Upper lobe of left lung (tissue), 6 donors: Measurements from ENCODE around the gene SLC2A11. TPM values are rescaled to one million over a fixed set of nuclear protein-coding genes. Genes with fewer than 3 reads are reported as not detected.

Experiments
- ATAC-seq, 2 donors: fragments of 200-7000 bp; cut with Tn5 transposase; one replicate each; pipeline ENCODE4 v1.9.1; 2022; ENCODE audit warnings: mild to moderate bottlenecking in 2 of 2, moderate library complexity in 2 of 2; ENCODE audit not compliant: low FRiP score in 2 of 2
- DNase-seq, 2 donors: peaks; one replicate each; pipeline ENCODE4 v3.0.0-alpha.2; 2019 to 2020
- H3K27ac ChIP-seq, 4 donors: fragments of 200-600 bp; sonication (generic); one replicate each; pipeline ENCODE4 v1.5.1; 2016 to 2019
- H3K27me3 ChIP-seq, 4 donors: fragments of 200-600 bp; sonication (generic); one replicate each; pipeline ENCODE4 v1.5.1; 2017 to 2019
- H3K36me3 ChIP-seq, 4 donors: fragments of 200-600 bp; sonication (generic); one replicate each; pipeline ENCODE4 v1.5.1; 2016 to 2019
- H3K4me1 ChIP-seq, 4 donors: fragments of 200-600 bp; sonication (generic); one replicate each; pipeline ENCODE4 v1.5.1; 2018 to 2019
- H3K4me3 ChIP-seq, 4 donors: fragments of 200-600 bp; sonication (generic); one replicate each; pipeline ENCODE4 v1.5.1; 2017 to 2019; ENCODE audit warnings: mild to moderate bottlenecking in 2 of 4, moderate library complexity in 1 of 4
- H3K9me3 ChIP-seq, 4 donors: fragments of 200-600 bp; sonication (generic); one replicate each; pipeline ENCODE4 v1.5.1; 2018 to 2019
- EP300 ChIP-seq, 4 donors: sonication (generic); formaldehyde crosslinking; IDR thresholded peaks; one replicate each; pipeline ENCODE4 v1.5.1; 2017; ENCODE audit warnings: antibody characterized with exemption in 4 of 4, control low read depth in 2 of 4
- POLR2A ChIP-seq, 4 donors: fragments of 450-650 bp; IDR thresholded peaks; one replicate each; pipeline ENCODE4 v1.5.1; 2016 to 2017; ENCODE audit warnings: antibody characterized with exemption in 4 of 4, mild to moderate bottlenecking in 2 of 4
- POLR2AphosphoS5 ChIP-seq, 2 donors: sonication (generic); formaldehyde crosslinking; IDR thresholded peaks; one replicate each; pipeline ENCODE4 v1.5.1; 2017; ENCODE audit warnings: antibody characterized with exemption in 2 of 2
- WGBS, 2 donors: methylation state at CpG; one replicate each; pipeline ENCODE4 v1.1.5; 2017 to 2018; 5-methylcytosine and 5-hydroxymethylcytosine counted together
- total RNA-seq, 6 donors: library from RNA; depleted of rRNA in 4 of 6; stranded (reverse); fragments of >200 nt in 4 of 6; gene quantifications; one replicate each; pipeline versions ENCODE4 v1.1.0 to v1.2.1, GENCODE V29; 2016 to 2021
- TF ChIP-seq, protein P1 (sequence below), 6 experiments: fragments of 450-650 bp in 4 of 6; fragments of 200-600 bp in 2 of 6; sonication (generic) in 2 of 6; IDR thresholded peaks; one replicate each; pipeline ENCODE4 v1.5.1; 2016 to 2019; ENCODE audit warnings: antibody characterized with exemption in 6 of 6
- donor health status: DM: no; HTN: no; CAD: no; lungs with moderate emphysema.
- donor health status: DM: no; HTN: yes; CAD: no; lungs with severe emphysema.

The SLC2A11 gene
- total RNA-seq, 6 donors from 2014 or later = 9.9 to 31.4 (median 16.5) TPM

DNA sequence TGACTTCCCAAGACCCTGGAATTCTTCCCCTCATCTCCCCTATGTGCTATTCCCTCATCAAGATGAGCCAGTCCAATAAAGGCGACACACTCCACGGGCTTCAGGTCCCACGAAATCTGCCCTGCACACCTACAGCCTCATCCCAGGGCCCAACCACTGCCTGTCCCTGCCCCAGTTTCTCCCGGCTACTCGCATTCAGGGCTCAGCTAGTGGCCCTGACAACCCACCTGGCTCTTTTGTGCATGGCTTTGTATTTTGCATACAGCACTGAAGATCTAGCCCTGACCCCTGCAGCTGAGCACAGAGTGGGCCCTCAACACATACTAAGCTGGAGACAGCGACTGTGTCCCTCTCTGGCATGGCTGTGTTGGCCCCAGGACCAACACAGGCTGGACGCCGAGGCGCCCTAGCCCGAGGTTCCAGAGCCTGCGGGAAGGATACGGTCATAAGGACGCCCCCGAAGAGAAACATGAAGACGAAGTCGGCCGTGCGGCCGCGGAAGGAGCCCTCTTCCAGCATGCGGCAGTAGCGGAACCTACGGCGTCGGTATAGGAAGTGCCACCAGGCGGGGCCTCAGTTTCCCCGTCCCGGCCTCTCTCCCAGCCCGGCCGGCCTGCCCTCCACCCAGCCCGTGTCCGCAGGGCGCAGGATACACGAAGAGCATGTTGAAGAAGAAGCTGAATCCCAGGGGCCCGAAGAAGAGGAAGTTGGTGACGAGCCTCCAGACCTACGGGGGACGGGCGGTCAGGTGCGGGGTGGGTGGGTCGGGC is 19.6 kb upstream of the SLC2A11 start:
- TF ChIP-seq POLR2AphosphoS5 (IDR thresholded peaks at IDR 0.05) (no peak), EP300 (IDR thresholded peaks at IDR 0.05) (no peak), POLR2A (IDR thresholded peaks at IDR 0.05) (no peak)
- TF ChIP-seq, protein P1, sequence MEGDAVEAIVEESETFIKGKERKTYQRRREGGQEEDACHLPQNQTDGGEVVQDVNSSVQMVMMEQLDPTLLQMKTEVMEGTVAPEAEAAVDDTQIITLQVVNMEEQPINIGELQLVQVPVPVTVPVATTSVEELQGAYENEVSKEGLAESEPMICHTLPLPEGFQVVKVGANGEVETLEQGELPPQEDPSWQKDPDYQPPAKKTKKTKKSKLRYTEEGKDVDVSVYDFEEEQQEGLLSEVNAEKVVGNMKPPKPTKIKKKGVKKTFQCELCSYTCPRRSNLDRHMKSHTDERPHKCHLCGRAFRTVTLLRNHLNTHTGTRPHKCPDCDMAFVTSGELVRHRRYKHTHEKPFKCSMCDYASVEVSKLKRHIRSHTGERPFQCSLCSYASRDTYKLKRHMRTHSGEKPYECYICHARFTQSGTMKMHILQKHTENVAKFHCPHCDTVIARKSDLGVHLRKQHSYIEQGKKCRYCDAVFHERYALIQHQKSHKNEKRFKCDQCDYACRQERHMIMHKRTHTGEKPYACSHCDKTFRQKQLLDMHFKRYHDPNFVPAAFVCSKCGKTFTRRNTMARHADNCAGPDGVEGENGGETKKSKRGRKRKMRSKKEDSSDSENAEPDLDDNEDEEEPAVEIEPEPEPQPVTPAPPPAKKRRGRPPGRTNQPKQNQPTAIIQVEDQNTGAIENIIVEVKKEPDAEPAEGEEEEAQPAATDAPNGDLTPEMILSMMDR (IDR thresholded peaks at IDR 0.05) = no peak
- Histone ChIP-seq H3K27me3 (no peaks in the 10 kb centered on the region), H3K4me1 (peaks cover 16 to 23% (median 17%) of the 10 kb centered on the region in 4 donors), H3K27ac (peak overlapping the region in 2 of 4 donors; percentile 8 to 52), H3K9me3 (no peaks in the 10 kb centered on the region), H3K4me3 (peak overlapping the region; percentile 5 to 62 (median 54)), H3K36me3 (peaks cover 0 to 33% (median 29%) of the 10 kb centered on the region in 4 donors)
- 26 to 61% methylated on average over 10 to 38 of the region's 41 CpGs for WGBS, 2 donors
- DNase-seq (peak in 1 of 2 donors; percentile 86), ATAC-seq (no peak)

DNA sequence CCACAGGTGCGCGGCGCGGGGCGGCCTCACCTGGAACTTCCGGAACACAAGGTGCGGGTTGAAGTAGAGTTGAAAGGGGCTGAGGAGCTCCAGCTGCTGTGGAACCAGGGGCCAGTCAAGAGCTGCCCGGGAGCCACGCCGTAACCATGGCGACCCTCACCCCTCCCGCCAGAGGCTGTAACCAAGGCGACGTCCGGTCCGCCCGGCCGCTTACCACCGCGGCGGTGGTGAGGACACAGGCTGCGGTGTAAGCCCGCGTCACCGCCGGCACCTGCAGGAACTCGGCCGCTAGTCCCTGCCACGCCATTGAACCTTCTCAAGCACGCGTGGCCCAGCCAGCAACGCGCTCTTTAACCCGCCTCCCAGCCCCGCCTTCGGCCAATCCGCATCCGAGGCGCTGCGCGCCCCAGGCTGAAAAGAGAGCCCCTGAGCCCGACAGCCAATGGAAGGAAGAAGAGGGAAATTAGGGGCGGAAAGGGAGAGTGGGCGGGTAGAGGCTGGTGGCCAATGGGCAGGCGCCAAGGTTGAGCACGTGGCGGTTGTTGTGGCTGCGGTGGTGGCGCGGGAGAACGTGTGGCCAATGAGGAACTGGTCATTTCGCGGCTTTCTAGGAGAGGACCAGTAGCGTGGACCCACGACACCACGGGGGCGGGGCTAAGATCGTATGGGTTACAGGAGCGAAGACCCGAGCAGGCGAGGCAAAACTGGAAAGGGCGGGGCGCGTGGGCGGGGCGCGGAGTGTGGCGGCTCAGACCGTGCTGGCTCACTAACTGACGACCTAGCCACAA is 18.8 kb upstream of the SLC2A11 start, which contains the start of gene DERL3:
DERL3 (minus strand) TSS at position 326 of the 788 bp plus-strand sequence; CDS start at position 307, 19 bp downstream.
- 1 to 3% methylated on average over 43 to 48 of the region's 70 CpGs for WGBS, 2 donors
- H3K27me3 ChIP-seq = no peaks in the 10 kb centered on the region
- H3K9me3 ChIP-seq = no peaks in the 10 kb centered on the region
- peak within 1 kb of the TSS in 2 of 4 donors; percentile 18 to 52 for H3K27ac ChIP-seq
- ATAC-seq (peak; percentile 95), DNase-seq (peak; percentile 99)
- peaks cover 0 to 26% (median 23%) of the 10 kb centered on the region in 4 donors for H3K36me3 ChIP-seq
- H3K4me3 ChIP-seq = peak within 1 kb of the TSS; percentile 5 to 62 (median 54)
- TF ChIP-seq POLR2AphosphoS5 (IDR thresholded peaks at IDR 0.05) (peak; percentile 54 to 60), EP300 (IDR thresholded peaks at IDR 0.05) (no peak)
- H3K4me1 ChIP-seq = peaks cover 16 to 23% (median 17%) of the 10 kb centered on the region in 4 donors

DNA sequence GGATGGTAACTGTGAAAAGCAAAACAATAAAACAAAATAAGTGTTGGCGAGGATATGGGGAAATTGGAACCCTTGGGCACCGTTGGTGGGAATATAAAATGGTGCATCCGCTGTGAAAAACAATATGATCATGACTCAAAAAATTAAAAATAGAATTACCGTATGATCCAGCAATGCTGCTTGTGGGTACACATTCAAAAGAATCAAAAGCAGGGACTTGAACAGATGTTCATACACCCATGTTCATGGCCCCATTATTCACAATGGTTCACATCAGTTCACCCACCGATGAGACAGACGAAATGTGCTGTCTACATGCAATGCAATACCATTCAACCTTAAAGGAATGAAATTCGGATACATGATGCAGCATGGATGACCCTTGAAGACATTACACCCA is 17.6 kb upstream of the SLC2A11 start:
- peaks cover 21 to 33% (median 24%) of the 10 kb centered on the region in 4 donors for H3K4me1 ChIP-seq

DNA sequence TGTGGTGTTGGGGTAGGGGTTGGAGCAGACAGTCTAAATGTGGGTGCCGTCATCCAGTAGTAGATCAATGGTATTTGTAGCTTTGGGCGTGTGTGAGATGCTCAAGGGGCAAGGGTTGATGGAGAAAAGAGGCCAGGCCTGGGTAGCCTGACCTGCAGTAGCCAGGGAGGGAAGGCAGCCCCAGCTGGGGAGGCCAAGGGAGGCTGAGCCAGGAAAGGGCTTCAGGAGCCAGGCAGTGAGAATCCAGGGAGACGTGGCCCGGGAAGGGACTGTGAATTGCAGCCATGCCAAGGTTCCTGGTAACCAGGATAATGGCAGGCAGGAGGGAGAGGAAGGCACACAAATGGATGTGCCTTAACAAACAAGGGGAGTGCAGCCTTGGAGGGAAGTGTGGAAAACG is 16.4 kb upstream of the SLC2A11 start:
- Histone ChIP-seq H3K9me3 (no peaks in the 10 kb centered on the region), H3K27ac (no peak overlapping the region), H3K4me3 (no peak overlapping the region), H3K36me3 (peaks cover 0 to 1% (median 0%) of the 10 kb centered on the region in 4 donors), H3K4me1 (peaks cover 22 to 33% (median 25%) of the 10 kb centered on the region in 4 donors), H3K27me3 (no peaks in the 10 kb centered on the region)
- 88 to 90% methylated on average over 5 of the region's 5 CpGs for WGBS, 2 donors
- TF ChIP-seq, protein P1 (IDR thresholded peaks at IDR 0.05) = no peak
- no peak for TF ChIP-seq EP300 (IDR thresholded peaks at IDR 0.05)
- no peak for ATAC-seq
- DNase-seq = no peak

More for the DNA sequence above, 17.6 kb upstream of the SLC2A11 start:
- Histone ChIP-seq H3K9me3 (no peaks in the 10 kb centered on the region), H3K27me3 (no peaks in the 10 kb centered on the region), H3K27ac (no peak overlapping the region), H3K4me3 (no peak overlapping the region), H3K36me3 (peaks cover 0 to 14% (median 12%) of the 10 kb centered on the region in 4 donors)
- TF ChIP-seq, protein P1 (IDR thresholded peaks at IDR 0.05) = no peak
- no peak for TF ChIP-seq POLR2A (IDR thresholded peaks at IDR 0.05)
- TF ChIP-seq POLR2AphosphoS5 (IDR thresholded peaks at IDR 0.05) = no peak
- no peak for TF ChIP-seq EP300 (IDR thresholded peaks at IDR 0.05)
- DNase-seq (no peak), ATAC-seq (no peak)
- WGBS, 2 donors = 85 to 94% methylated on average over 7 of the region's 7 CpGs
